ENCODE measurements around the gene NDUFA13.

Gene NDUFA13

DNA sequence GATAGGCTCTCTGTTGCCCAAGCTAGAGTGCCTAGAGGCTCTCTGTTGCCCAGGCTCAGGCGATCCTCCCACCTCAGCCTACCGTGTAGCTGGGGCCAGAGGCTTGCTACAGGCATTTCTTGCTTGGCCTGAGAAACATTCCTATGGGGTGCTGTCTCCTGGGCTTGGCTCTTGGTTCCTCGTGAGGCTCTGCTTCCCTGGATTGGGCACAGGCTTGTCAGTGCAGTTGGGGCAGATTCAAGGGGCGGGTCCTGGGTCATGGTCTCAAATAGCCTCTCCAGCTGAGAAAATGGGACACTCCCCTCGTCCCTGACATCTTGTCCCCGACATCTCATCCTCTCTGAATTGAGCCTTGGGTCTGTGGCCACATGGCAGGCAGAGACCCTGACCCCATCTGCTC is 5.6 kb upstream of the NDUFA13 start:
- no peak for DNase-seq

DNA sequence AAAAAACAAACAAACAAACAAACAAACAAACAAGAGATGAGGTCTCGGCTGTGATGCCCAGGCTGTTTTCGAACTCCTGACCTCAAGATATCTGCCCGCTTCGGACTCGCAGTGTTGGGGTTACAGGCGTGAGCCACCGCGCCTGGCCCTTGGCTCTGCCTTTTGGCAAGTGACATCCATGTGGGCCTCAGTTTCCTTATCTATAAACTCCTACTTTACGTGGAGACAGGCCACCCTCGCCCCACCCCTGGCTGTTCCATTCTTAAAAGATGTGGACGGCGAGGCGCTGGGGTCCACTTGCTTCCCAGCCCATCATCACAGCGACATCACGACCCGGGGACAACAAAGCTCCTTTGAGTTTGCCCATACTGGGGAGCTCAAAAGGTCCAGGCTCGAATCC is 2.3 kb upstream of the NDUFA13 start:
- DNase-seq, result no peak

DNA sequence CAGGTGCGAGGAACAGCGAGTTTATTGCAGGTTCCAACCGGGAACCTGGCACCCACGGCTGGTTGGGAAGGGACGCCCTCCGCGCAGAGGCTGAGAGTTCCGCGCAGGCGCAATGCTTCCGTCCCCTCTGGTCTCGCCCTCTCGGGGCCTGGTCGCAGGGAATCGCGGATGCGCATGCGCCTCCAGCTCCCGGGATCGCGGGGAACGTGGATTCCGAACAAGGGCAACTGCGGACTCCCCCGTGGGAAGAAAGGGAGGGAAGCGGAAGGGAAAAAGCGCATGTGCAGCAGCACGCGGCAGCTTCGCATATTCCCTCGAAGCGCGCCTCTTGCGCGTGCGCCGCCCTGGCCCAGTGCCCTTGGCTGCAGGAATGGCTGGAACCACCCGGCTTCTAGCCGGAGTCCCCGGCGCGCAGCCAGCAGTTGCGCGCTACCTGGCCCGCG is 1.8 kb upstream of the NDUFA13 start:
- DNase-seq, result peak; percentile 79

DNA sequence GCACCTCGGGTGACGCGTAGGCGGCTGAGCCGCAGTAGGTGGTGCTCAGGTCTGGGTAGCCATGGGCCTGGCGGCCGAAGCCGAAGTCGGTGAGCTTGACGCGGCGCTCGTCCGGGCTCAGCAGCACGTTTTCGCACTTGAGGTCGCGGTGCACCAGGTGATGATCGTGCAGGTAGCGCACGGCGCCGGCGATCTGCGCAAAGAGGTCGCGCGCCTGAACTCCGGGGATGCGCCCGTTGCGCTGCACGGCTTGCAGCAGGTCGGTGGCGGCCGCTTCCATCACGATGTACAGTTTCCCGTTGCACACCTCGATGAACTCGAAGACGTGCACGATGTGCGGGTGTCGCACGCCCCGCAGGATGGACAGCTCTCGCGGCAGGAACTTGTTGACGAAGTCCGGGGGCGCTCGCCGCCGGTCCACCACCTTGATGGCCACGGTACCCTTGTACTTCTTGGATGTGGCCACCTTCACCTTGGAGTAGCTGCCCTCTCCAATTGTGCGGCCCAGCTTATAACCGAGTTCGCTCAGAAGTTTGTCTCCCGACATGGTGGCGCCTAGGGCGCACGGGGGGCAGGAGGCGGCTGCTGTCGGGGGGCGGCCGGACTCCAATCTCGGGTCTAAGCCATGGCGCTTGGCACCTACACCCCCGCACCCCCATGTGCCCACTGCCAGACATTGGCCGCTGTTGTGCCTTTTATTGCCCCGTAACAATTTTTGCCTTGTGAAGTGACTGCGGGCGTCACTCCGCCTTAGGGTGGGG is 964 bp upstream of the NDUFA13 start, which contains the start of gene TSSK6:
Gene TSSK6, minus strand, starts transcription at position 668 of the 761 bp plus-strand sequence. Its CDS starts 121 bp downstream, at position 547.
- DNase-seq, result no peak

DNA sequence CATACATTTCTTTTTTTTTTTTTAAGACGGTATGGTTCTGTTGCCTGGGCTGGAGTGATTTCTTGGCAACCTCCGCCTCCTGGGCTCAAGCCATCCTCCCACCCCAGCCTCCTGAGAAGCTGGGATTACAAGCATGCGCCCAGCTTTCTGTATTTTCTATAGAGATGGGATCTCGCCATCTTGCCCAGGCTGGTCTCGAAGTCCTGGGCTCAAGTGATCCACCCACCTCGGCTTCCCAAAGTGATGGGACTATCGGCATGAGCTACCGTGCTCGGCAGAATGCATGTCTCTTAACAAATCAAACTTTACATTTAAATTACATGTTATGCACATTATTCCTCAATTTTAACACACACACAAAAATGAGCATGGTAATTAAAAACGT is 1.2 kb downstream of the NDUFA13 start:
- DNase-seq, result no peak

DNA sequence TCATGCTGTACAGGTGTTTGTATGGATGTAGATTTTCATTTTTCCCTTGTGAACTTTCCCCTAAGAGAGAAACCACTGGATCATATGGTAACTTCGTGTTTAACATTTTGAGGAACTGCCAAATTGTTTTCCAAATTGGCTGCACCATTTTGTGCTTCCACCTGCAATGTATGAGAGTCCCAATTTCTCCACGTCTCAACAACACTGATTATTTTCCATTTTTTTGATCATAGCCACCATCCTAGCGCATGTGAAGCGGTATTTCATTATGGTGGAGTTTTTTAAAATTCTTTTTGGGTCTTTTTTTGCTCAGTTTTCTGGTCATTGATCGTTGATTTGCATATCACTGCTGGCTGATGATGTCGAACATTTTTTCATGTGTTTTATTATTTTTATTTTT is 5.0 kb downstream of the NDUFA13 start:
- no peak for DNase-seq

DNA sequence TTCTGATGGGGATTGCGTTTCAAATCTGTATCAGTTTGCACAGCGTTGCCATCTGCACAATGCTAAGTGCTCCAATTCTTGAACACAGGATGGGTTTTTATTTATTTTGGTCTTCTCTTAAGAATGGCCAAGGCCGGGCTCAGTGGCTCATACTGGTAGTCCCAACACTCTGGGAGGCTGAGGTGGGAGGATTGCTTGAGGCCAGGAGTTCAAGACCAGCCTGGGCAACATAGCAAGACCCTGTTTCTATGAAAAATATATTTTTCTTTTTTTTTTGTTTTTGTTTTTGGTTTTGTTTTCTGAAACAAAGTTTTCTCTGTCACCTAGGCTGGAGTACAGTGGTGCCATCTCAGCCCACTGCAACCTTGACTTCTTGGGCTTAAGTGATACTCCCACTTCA is 7.2 kb downstream of the NDUFA13 start:
- no peak for DNase-seq

DNA sequence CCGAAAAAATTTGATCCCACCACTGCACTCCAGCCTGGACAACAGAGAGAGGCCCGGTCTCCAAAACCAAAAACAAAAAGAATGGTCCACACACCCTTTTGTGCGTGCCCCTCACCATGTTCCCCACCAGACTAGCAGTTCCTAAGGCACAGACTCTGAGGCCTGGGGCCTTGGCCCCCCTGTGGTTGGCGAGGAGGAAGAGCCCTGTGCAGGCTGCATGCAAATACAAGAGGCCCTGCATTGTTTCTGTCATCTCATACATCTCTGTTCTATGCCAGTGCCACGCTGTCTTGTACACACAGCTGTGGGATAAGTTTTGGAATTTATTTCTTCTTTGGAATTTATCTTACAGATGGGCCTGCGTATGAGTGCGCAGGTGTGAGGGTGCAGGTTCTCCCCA is 8.0 kb downstream of the NDUFA13 start:
- no peak for DNase-seq

DNA sequence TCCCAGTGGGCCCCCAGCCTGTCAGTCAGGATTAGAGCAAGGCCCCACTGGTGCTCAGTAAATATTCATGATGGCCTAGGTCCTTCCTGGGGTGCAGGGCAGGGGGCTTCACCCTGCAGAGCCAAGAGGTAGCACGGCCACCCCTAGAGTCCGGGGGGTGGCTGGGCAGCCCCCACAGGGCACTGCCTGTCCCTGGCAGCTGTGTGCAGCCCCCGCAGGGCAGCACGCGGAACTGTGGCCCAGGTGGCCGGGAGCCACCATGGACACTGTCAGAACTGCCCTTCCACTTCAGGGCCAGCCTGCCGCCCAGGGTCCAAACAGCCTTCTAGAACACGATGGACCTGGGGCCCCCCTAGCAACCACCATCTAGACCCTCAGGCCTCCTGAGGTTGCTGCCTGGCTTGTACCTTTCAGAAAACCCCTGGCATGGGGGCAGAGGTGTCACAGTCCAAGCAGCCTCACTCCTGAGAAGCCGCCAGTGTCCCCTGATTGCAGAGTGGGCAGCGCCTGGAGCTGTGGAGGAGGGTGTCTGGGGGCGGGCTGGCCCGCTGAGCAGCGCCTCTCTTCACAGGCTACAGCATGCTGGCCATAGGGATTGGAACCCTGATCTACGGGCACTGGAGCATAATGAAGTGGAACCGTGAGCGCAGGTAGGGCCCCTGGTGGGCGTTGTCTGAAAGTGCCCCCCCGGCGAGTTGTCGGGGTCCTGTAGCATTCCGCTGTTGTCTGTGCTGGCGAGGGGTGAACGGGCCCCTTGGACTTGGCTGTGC is 9.8 kb downstream of the NDUFA13 start:
- DNase-seq, result no peak

DNA sequence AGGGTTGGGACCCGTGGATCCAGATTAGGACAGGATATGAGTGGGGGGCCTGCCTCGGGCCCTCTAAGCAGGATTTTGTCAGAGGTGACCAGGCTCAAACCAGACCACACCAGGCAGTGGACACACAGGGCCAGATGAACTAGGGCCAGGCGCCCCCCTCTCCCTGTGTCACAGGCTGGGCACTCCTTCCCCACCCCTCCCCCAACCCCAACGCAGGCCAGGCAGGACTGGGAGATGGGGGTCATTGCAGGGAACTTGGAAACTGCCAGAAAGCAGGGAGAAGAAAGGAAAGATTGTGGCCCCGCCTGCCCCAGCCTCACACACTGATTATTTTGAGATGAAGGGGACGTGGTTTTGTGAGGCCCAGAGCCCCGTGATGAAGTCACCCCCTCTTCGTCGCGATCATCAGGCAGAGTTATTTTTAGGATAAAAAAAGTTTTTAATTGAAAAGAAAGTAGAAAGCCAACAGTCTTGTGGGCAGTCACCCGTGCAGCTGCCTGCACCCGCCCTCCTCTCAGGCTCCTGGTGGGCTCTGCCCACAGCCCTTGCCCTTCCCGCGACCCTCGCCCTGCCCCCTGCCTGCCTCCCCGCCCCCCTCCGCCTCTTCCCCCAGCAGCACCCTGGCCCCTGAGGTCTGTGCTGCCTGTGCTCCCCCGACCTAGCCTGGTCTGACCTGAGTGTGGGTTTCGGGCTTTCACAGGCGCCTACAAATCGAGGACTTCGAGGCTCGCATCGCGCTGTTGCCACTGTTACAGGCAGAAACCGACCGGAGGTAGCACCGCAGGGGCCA is 10.8 kb downstream of the NDUFA13 start:
- DNase-seq, result no peak

DNA sequence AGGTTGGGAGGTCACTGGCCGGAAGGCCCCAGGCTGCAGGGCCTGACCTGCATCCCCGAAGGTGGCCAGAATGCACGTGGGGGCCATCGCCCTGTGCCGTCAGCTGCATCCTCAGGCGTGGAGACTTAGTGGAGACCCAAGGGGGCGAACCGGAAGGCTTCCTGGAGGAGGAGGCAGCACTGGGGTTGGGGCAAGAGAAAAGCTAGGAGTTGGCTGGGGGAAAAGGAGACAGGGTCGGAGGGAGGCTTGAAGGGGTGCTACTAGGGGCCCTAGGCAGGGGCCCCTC is 11.3 kb downstream of the NDUFA13 start:
- no peak for DNase-seq

DNA sequence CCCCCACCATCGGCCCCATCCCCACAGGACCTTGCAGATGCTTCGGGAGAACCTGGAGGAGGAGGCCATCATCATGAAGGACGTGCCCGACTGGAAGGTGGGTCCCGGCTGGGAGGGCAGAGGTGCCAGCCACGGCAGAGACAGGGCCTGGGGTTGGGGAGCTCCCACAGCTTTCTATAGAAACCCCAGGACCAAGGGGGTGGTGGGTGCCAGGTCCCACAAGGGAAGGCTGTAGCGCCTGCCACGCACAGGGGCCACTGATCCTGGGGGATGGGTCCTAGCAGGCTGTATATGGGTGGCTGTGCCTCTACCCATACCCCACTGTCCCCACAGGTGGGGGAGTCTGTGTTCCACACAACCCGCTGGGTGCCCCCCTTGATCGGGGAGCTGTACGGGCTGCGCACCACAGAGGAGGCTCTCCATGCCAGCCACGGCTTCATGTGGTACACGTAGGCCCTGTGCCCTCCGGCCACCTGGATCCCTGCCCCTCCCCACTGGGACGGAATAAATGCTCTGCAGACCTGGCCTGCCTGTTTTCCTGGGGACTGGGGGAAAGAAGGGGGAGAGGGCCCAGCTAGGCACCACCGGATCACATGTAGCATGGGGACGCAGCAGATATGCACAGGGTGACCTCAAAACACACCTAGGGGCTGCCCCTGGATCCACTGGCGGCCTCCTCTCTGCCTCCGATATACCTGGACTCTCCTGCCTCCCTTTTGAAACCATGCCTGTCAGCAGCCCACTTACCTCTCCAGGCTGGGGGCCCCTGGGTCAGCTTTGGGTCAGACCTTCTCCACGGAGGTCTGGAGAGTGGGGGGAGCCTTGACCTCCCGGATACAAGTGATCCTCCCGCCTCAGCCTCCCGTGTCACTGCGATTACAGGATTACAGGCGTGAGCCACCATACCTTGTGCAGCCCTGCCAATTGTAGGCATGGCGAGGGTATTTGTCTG is 11.9 kb downstream of the NDUFA13 start:
- no peak for DNase-seq

DNA sequence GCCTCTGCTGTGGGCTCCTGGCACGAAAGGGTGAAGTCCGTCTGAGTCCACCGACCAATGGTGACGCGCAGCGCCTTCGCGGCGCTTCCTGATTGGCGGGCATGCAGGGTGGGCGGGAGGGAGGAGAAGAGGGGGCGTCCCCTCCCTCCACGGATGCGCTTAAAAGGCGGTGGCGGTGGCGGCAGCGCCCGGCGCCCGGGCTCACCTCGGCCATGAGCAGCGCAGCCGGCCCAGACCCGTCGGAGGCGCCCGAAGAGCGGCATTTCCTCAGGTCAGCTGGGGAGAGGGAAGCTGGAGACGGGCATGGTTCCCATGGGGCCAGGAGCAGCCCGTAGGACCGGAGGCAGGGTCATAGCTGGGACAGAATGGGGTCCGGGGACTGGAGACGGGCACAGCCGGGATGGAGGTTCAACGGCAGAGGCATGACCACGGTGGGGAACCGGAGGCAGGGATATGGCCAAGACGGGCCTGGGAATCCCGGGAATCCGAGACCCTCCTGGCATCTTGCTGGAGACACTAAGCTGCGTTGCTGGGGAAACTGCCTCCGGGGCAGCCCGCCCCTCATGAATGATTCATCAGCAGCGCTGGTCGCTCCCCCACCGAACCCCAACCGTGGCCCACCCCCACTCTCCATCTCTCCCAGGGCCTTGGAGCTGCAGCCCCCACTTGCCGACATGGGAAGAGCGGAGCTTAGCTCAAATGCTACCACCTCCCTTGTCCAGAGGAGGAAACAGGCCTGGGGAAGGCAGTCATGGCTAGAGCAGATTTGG is 12.9 kb downstream of the NDUFA13 start, which contains the start of gene YJEFN3:
Gene YJEFN3, plus strand, starts transcription at position 191 of the 770 bp plus-strand sequence. Its CDS starts 22 bp downstream, at position 213.
- DNase-seq, result peak; percentile 53

DNA sequence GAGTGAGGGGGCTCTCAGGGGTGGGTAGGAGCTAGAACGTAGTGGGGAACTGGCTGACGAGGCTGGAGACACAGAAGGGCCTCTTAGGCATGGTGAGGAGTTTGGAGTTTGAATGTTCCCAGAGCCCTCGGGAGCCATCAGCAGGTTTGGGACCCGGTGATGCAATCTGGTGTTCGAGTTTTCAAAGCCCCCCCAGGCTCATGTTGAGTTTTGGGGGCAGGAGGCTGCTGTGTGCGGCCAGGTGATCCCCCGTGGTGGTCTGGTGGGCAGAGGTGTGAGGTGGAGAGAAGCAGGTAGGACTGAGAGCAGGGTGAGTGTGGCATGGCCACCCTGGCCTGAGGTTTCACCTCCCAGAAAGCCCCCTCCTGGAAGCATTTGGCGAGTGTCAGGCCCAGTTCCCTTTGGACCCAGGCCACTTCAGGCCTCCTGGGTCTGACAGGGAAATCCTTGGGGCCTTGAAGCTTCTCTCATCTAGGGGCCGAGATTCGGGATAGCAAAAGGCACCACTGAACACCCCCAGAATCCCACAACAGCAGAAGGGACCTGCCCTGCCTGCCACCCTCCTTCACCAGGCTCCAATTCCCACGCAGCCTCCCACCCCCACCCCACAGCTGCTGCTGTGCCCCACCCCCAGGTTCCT is 13.9 kb downstream of the NDUFA13 start:
- no peak for DNase-seq

DNA sequence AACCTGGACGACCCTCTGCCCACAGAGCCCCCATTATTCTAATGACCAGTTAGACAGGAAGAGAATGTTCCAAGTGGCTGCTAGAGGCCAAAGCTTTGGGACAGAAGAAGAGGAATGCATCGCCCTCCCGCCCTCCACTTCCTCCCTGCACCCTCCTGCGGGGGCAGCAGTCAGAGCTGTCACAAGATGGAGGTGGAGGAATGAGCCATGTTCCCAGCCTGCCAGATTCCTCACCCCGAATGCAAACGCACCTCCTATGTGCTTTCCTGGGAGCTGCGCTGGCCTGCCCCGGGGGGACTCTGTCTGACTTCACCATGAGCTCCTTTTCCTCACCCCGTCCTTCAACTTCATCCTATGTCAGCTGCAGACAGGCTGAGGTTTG is 14.4 kb downstream of the NDUFA13 start:
- DNase-seq, result no peak

DNA sequence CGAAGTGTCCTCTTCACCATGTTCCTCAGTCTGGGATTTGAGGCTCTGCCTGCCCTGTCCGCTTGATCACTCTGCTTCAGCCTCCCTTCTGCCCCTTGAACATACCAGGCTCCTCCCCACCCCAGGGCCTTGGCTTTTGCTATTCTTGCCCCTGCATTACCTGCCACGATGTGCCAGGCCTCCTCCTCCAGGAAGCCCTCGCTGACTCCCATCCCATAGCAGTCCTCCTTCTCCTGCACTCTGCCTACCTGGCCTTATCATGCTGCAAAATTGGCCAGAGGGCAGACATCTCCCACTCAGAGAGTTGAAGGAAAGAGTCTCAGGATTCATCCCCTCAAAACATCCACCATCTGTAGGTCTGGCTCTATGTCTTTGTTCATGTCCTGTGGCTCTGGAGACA is 14.9 kb downstream of the NDUFA13 start:
- DNase-seq, result no peak

DNA sequence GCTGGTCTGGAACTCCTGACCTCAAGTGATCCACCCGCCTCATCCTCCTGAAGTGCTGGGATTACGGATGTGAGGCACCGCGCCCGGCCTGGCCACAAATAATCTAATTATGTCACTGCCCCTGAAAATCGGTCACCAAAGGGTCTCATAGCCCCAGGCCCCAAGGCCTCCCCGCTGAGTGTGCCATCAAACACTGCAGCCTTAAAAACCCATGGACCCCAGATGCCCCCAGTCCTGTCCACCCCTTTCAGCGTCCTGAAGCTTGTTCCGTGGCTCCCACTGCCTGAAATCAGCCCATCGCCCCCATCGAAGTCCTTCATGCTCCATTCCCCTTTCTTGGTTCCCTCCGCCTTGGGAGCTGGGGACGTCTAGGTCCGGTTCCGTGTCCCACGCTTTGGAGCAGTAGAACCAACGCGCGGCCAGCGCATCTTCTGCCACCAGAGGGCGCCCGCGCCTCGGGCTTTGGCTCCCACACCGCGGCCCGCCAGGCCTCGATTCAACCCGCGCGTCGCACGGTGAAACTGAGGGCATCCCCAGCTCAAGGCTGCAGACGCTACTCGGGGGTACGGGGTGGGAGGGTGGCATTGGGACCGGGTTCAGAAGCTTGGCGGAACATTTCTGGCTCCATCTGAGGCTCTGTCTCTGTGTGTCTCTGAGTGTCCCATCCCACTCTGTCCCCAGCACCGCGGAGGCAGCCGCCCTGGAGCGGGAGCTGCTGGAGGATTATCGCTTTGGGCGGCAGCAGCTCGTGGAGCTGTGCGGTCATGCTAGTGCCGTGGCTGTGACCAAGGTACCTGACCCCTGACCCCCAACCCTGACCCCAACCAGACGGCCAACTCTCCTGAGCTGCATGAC is 16.2 kb downstream of the NDUFA13 start:
- peak; percentile 65 for DNase-seq

DNA sequence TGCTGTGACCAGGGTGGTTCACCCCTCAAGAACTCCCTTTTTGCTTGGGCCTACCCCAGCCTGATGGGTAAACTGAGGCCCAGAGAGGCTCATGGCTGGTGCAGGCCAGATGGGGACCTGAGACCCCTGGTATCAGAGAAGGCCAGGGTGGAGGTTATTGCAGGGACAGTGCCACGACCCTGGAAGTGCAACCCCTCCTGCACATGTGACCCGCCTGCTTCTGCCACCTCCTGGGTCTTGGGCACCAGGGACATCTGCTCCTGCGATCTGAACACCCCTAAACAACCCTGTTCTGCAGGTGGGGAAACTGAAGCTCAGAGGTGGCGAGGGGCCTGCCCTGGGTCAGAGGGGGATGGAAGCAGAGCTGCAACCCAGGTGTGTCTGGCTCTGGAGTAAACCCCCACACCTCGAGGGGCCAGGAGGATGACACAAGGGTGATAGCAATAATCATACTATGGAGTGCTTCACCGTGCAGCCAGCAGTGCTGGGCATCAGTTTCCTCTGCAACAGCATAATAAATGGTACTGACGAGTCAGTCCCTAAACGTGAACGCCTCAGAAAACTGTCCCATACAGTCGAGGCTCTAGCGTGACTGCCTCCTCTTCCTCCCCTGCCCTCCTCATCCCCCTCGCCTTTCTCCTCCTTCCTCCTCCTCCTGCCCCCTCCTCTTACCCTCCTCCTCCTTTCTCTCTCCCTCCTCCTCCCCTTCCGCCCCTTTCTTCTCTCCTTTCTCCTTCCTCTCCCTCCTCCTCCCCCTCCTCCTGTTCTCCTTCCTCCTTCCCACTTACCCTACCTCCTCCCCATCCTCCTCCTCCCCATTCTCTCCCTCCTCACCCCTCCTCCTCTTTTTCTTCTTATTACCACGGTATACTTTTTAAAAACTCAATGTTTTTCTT is 17.0 kb downstream of the NDUFA13 start:
- no peak for DNase-seq

DNA sequence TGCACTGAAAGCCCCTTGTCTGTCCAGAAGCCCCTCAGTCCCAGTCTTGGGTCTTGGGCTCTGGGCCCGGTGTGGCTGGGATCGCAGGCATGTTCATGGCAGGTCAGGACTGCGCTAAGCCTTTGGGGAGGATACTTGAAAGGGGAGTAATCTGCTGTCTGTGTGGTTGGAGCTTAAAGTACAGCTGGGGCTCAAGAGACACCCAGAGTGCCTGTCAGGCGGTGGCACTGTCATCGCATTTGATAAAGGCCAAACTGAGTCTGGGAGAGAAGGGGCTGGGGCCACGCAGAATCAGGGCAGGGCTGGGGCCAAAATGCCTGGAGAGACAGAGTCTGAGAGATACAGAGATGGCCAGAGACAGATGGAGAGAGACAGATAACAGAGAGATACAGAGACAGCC is 17.8 kb downstream of the NDUFA13 start:
- DNase-seq, result no peak

All from fibroblast of skin of scalp (primary cell).